WTC11 (cell line): Measurements from ENCODE around the gene KLHL22.

Experiments
- MXD4 ChIP-seq: fragments of 250-450 bp; sonication (Bioruptor Pico); IDR thresholded peaks from 2 replicates; pipeline ENCODE4 v1.8.0; 2021; ENCODE audit warnings: mild to moderate bottlenecking, moderate library complexity, borderline replicate concordance
- SMAD3 ChIP-seq: sonication (generic); formaldehyde crosslinking; IDR thresholded peaks from 2 replicates; pipeline ENCODE4 v1.8.0; 2022; ENCODE audit warnings: missing genetic modification reagents, mild to moderate bottlenecking, borderline replicate concordance
- TEAD4 ChIP-seq: sonication (generic); formaldehyde crosslinking; IDR thresholded peaks from 2 replicates; pipeline ENCODE4 v1.8.0; 2022; ENCODE audit warnings: mild to moderate bottlenecking, missing genetic modification reagents
- ZNF121 ChIP-seq: sonication (generic); formaldehyde crosslinking; IDR thresholded peaks from 2 replicates; pipeline ENCODE4 v1.8.0; 2023; ENCODE audit warnings: missing genetic modification reagents
- ZNF396 ChIP-seq: fragments of 250-450 bp; sonication (Bioruptor Pico); IDR thresholded peaks from 2 replicates; pipeline ENCODE4 v1.8.0; 2021; ENCODE audit warnings: mild to moderate bottlenecking, moderate library complexity, borderline replicate concordance
- TF ChIP-seq, protein P1 (sequence below): fragments of 200-600 bp; IDR thresholded peaks from 2 replicates; pipeline ENCODE4 v1.8.0; 2022; ENCODE audit warnings: antibody characterized with exemption
- TF ChIP-seq, protein P2 (sequence below): fragments of 250-450 bp; sonication (Bioruptor Pico); IDR thresholded peaks from 2 replicates; pipeline ENCODE4 v1.9.0; 2021; ENCODE audit warnings: mild to moderate bottlenecking, borderline replicate concordance
- TF ChIP-seq, protein P3 (sequence below): sonication (generic); formaldehyde crosslinking; conservative IDR thresholded peaks from 2 replicates; pipeline ENCODE4 v1.8.1; 2022; ENCODE audit warnings: mild to moderate bottlenecking, missing genetic modification reagents
- TF ChIP-seq, protein P4 (sequence below): fragments of 250-450 bp; sonication (Bioruptor Pico); IDR thresholded peaks from 2 replicates; pipeline ENCODE4 v1.9.0; 2021; ENCODE audit warnings: moderate library complexity, mild to moderate bottlenecking, inconsistent platforms, borderline replicate concordance
- TF ChIP-seq, protein P5 (sequence below): sonication (generic); formaldehyde crosslinking; IDR thresholded peaks from 2 replicates; pipeline ENCODE4 v1.8.0; 2023; ENCODE audit warnings: missing genetic modification reagents
- TF ChIP-seq, protein P6 (sequence below): fragments of 250-450 bp; sonication (Bioruptor Pico); IDR thresholded peaks from 2 replicates; pipeline ENCODE4 v1.9.0; 2021; ENCODE audit warnings: mild to moderate bottlenecking

DNA sequence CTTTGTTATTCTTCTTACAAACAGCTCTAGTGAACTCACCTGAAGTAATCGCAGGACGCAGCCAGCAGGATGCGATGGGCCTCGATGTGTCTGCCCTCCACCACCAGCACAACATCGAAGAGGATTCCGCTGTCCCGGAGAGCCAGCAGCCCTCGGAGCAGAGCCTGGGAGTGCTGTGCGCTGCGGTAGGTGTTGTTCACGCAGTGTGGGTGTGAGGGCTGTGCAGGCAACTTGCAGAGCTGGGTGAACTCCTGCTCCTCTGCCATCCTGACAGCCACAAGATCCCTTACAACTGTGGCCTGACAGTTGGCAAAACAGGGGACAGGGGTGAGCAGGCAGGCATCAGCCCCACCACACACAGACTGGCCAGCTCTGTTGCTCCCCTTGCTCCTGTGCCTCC lies 6.6 kb downstream of the KLHL22 start:
- TF ChIP-seq ZNF396 (CRISPR knock-in tag) (no peak), SMAD3 (CRISPR knock-in tag) (no peak), ZNF121 (CRISPR knock-in tag) (no peak), MXD4 (CRISPR knock-in tag) (no peak), TEAD4 (CRISPR knock-in tag) (no peak)
- TF ChIP-seq, protein P1, sequence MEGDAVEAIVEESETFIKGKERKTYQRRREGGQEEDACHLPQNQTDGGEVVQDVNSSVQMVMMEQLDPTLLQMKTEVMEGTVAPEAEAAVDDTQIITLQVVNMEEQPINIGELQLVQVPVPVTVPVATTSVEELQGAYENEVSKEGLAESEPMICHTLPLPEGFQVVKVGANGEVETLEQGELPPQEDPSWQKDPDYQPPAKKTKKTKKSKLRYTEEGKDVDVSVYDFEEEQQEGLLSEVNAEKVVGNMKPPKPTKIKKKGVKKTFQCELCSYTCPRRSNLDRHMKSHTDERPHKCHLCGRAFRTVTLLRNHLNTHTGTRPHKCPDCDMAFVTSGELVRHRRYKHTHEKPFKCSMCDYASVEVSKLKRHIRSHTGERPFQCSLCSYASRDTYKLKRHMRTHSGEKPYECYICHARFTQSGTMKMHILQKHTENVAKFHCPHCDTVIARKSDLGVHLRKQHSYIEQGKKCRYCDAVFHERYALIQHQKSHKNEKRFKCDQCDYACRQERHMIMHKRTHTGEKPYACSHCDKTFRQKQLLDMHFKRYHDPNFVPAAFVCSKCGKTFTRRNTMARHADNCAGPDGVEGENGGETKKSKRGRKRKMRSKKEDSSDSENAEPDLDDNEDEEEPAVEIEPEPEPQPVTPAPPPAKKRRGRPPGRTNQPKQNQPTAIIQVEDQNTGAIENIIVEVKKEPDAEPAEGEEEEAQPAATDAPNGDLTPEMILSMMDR = no peak
- TF ChIP-seq, protein P2, sequence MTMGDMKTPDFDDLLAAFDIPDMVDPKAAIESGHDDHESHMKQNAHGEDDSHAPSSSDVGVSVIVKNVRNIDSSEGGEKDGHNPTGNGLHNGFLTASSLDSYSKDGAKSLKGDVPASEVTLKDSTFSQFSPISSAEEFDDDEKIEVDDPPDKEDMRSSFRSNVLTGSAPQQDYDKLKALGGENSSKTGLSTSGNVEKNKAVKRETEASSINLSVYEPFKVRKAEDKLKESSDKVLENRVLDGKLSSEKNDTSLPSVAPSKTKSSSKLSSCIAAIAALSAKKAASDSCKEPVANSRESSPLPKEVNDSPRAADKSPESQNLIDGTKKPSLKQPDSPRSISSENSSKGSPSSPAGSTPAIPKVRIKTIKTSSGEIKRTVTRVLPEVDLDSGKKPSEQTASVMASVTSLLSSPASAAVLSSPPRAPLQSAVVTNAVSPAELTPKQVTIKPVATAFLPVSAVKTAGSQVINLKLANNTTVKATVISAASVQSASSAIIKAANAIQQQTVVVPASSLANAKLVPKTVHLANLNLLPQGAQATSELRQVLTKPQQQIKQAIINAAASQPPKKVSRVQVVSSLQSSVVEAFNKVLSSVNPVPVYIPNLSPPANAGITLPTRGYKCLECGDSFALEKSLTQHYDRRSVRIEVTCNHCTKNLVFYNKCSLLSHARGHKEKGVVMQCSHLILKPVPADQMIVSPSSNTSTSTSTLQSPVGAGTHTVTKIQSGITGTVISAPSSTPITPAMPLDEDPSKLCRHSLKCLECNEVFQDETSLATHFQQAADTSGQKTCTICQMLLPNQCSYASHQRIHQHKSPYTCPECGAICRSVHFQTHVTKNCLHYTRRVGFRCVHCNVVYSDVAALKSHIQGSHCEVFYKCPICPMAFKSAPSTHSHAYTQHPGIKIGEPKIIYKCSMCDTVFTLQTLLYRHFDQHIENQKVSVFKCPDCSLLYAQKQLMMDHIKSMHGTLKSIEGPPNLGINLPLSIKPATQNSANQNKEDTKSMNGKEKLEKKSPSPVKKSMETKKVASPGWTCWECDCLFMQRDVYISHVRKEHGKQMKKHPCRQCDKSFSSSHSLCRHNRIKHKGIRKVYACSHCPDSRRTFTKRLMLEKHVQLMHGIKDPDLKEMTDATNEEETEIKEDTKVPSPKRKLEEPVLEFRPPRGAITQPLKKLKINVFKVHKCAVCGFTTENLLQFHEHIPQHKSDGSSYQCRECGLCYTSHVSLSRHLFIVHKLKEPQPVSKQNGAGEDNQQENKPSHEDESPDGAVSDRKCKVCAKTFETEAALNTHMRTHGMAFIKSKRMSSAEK = no peak
- TF ChIP-seq, protein P3, sequence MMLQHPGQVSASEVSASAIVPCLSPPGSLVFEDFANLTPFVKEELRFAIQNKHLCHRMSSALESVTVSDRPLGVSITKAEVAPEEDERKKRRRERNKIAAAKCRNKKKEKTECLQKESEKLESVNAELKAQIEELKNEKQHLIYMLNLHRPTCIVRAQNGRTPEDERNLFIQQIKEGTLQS = no peak
- TF ChIP-seq, protein P4, sequence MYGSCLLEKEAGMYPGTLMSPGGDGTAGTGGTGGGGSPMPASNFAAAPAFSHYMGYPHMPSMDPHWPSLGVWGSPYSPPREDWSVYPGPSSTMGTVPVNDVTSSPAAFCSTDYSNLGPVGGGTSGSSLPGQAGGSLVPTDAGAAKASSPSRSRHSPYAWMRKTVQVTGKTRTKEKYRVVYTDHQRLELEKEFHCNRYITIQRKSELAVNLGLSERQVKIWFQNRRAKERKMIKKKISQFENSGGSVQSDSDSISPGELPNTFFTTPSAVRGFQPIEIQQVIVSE (CRISPR knock-in tag) = no peak
- TF ChIP-seq, protein P5, sequence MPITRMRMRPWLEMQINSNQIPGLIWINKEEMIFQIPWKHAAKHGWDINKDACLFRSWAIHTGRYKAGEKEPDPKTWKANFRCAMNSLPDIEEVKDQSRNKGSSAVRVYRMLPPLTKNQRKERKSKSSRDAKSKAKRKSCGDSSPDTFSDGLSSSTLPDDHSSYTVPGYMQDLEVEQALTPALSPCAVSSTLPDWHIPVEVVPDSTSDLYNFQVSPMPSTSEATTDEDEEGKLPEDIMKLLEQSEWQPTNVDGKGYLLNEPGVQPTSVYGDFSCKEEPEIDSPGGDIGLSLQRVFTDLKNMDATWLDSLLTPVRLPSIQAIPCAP (CRISPR knock-in tag) = no peak
- TF ChIP-seq, protein P6, sequence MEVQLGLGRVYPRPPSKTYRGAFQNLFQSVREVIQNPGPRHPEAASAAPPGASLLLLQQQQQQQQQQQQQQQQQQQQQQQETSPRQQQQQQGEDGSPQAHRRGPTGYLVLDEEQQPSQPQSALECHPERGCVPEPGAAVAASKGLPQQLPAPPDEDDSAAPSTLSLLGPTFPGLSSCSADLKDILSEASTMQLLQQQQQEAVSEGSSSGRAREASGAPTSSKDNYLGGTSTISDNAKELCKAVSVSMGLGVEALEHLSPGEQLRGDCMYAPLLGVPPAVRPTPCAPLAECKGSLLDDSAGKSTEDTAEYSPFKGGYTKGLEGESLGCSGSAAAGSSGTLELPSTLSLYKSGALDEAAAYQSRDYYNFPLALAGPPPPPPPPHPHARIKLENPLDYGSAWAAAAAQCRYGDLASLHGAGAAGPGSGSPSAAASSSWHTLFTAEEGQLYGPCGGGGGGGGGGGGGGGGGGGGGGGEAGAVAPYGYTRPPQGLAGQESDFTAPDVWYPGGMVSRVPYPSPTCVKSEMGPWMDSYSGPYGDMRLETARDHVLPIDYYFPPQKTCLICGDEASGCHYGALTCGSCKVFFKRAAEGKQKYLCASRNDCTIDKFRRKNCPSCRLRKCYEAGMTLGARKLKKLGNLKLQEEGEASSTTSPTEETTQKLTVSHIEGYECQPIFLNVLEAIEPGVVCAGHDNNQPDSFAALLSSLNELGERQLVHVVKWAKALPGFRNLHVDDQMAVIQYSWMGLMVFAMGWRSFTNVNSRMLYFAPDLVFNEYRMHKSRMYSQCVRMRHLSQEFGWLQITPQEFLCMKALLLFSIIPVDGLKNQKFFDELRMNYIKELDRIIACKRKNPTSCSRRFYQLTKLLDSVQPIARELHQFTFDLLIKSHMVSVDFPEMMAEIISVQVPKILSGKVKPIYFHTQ (CRISPR knock-in tag) = no peak
